PFSK-1 (cell line): ENCODE results near the gene LACTBL1.

Experiments
- FOXP2 ChIP-seq: optimal IDR thresholded peaks from 2 replicates; pipeline ENCODE3; 2011; ENCODE audit warnings: borderline replicate concordance, control low read depth, inconsistent platforms; ENCODE audit not compliant: insufficient read depth; ENCODE audit errors: extremely low read length, extremely low read depth
- POLR2AphosphoS5 ChIP-seq: IDR thresholded peaks from 2 replicates; pipeline ENCODE4 v1.6.1; 2012; ENCODE audit warnings: low read depth, mild to moderate bottlenecking, control low read depth, low read length, moderate library complexity
- SIN3A ChIP-seq: IDR thresholded peaks from 2 replicates; pipeline ENCODE4 v1.6.1; 2012; ENCODE audit warnings: mild to moderate bottlenecking, low read length, moderate library complexity, borderline replicate concordance; ENCODE audit not compliant: insufficient read depth
- TAF1 ChIP-seq: IDR thresholded peaks from 2 replicates; pipeline ENCODE4 v1.6.1; 2012; ENCODE audit warnings: low read length, control low read depth, borderline replicate concordance; ENCODE audit not compliant: insufficient read depth
- TF ChIP-seq, protein P1 (sequence below), 2 experiments: IDR thresholded peaks; 2 replicates each; pipeline versions ENCODE4 v1.6.1 to v1.8.0; 2011 to 2012; ENCODE audit warnings: low read depth in 2 of 2, low read length in 2 of 2, control low read depth in 1 of 2, inconsistent platforms in 1 of 2, mild to moderate bottlenecking in 1 of 2, moderate library complexity in 1 of 2; ENCODE audit not compliant: insufficient read depth in 1 of 2

Gene LACTBL1

DNA sequence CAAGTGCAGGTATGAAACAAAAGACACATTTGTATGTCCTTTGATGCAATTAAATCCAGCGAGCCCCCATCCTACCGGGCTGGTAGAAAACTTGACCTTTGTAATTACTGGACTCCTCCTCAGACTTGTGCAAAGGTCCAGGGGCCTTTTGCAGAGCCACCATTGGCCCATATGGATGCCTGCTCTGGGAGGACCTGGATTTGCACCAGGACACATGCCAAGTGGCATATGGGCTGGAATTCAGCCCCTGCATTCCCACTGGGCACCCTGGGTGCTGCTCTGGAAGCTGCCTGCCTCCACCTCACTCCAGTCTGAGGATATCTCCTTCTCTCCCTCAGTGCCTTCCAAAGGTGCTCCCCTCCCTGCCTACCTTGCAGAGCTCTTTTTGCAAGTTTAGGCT lies 36.0 kb downstream of the LACTBL1 start:
- TF ChIP-seq TAF1 (no peak), SIN3A (no peak), FOXP2 (no peak), POLR2AphosphoS5 (no peak)
- TF ChIP-seq, protein P1, sequence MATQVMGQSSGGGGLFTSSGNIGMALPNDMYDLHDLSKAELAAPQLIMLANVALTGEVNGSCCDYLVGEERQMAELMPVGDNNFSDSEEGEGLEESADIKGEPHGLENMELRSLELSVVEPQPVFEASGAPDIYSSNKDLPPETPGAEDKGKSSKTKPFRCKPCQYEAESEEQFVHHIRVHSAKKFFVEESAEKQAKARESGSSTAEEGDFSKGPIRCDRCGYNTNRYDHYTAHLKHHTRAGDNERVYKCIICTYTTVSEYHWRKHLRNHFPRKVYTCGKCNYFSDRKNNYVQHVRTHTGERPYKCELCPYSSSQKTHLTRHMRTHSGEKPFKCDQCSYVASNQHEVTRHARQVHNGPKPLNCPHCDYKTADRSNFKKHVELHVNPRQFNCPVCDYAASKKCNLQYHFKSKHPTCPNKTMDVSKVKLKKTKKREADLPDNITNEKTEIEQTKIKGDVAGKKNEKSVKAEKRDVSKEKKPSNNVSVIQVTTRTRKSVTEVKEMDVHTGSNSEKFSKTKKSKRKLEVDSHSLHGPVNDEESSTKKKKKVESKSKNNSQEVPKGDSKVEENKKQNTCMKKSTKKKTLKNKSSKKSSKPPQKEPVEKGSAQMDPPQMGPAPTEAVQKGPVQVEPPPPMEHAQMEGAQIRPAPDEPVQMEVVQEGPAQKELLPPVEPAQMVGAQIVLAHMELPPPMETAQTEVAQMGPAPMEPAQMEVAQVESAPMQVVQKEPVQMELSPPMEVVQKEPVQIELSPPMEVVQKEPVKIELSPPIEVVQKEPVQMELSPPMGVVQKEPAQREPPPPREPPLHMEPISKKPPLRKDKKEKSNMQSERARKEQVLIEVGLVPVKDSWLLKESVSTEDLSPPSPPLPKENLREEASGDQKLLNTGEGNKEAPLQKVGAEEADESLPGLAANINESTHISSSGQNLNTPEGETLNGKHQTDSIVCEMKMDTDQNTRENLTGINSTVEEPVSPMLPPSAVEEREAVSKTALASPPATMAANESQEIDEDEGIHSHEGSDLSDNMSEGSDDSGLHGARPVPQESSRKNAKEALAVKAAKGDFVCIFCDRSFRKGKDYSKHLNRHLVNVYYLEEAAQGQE (IDR thresholded peaks at IDR 0.05; ENCODE audit: insufficient read depth in 1 of 2, low read depth in 2 of 2, low read length in 2 of 2), result no peak

DNA sequence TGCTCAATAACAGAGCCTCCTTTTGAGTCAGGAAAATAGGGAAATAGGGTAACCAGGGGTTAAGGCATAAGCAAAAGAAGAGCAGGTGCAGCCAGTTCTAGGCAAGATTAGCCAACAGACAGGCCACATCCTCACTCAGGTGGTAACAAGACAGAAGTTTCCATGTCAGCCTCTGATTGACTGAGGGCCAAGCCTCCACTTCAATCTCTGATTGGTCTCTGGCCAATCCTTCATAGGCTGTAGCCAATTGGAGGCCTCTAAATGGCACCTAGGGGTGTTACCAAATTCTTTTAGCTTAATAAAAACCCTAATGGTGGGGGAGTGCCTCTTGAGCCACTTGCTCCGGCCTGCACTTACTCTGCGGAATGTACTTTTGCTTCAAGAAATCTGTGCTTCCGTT lies 37.2 kb downstream of the LACTBL1 start:
- no peak for TF ChIP-seq TAF1
- no peak for TF ChIP-seq POLR2AphosphoS5
- no peak for TF ChIP-seq SIN3A
- no peak for TF ChIP-seq FOXP2
- TF ChIP-seq, protein P1 (IDR thresholded peaks at IDR 0.05; ENCODE audit: insufficient read depth in 1 of 2, low read depth in 2 of 2, low read length in 2 of 2), result no peak

DNA sequence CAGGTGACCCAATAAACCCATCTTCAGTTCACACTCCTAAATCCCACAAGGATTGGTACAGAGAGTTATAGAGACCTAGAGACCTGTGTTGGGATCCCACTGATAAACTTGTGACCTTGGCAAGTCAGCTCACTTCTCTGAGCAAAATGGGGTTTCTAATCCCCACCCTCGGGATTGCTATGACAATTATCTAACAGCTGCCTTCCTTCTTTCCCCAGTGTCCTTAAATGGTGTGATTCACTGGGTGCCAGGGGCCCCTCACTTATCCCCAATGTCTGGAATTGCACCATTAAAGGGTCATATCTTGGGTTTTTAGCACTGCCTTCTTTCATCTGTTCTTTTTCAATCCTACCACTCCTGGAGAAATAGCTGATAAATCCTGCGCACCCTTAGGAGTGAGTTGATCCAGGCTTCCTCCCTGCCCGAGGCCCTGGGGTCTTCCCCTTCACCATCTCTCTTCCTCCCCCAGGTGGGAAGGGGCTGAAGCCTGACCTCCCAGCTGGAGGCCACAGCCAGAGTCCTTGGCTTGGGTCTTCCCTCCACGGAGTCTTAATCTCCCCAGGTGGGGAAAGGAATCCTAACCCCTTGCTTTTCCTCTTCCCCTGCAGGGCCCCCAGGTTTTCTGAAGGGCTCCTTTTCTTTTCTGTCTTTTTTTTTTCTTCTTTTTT lies 39.7 kb downstream of the LACTBL1 start:
- TF ChIP-seq TAF1, result no peak
- no peak for TF ChIP-seq POLR2AphosphoS5
- no peak for TF ChIP-seq FOXP2
- TF ChIP-seq, protein P1 (IDR thresholded peaks at IDR 0.05; ENCODE audit: insufficient read depth in 1 of 2, low read depth in 2 of 2, low read length in 2 of 2), result no peak
- no peak for TF ChIP-seq SIN3A

DNA sequence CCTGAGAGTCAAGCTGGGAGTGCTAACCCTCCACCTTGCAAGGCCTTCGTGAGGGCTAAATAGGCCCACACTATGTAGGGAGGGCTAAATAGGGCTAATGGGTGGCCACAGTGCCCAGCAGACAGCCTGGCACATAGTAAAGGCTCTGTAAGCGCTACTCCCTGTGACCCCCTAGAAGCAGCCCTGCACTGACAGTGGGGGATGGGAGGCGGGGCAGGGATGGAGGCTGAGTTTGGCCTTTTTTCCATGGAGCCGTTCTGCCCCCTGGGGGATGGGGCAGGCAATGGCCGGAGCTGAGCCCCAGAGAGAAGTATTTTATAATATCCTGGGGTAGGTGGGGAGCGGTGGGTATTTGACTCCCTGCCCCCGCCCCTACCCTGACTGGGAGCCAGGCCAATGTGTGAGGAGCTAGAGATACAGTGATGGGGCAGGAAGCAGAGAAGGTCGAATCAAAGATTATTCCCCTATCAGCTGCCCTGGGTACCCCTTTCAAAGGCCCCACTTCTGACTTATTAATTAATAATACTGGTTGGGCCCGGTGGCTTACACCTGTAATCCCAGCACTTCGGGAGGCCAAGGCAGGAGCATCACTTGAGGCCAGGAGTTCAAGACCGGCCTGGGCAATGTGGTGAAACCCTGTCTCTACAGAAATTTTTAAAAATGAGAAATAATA lies 42.3 kb downstream of the LACTBL1 start:
- TF ChIP-seq, protein P1 (IDR thresholded peaks at IDR 0.05; ENCODE audit: insufficient read depth in 1 of 2, low read depth in 2 of 2, low read length in 2 of 2), result no peak
- TF ChIP-seq POLR2AphosphoS5, result no peak
- TF ChIP-seq FOXP2, result no peak
- no peak for TF ChIP-seq TAF1
- no peak for TF ChIP-seq SIN3A

DNA sequence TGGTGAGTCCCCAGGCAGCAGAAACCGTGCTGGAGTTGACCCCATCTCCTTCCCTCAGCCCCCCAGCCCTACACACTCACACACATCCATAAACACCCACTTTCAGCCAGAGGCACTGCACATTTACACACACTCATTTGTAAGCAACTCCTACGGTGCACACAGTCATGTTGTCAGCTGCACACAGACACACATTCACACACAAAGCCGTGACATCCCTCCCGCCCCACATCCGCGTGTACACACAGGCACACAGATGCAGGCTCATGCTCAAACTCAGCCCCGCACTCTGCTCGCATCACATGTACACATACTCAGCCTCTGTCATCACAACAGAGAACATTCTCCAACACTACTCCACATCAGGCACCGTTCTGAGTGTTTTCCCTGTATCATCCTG lies 47.6 kb downstream of the LACTBL1 start:
- no peak for TF ChIP-seq TAF1
- TF ChIP-seq SIN3A, result no peak
- TF ChIP-seq, protein P1 (IDR thresholded peaks at IDR 0.05; ENCODE audit: insufficient read depth in 1 of 2, low read depth in 2 of 2, low read length in 2 of 2), result no peak
- TF ChIP-seq FOXP2, result no peak
- no peak for TF ChIP-seq POLR2AphosphoS5
